GM19239 (cell line): Measurements from ENCODE around the gene HIPK2.

Experiments
- DNase-seq: peaks from one replicate; pipeline ENCODE4 v3.0.0; 2011; ENCODE audit warnings: low spot score; ENCODE audit not compliant: insufficient read length
- FAIRE-seq: peaks from 2 replicates; lab custom pipeline; 2011; peaks lifted over from hg19 to GRCh38; lab: Jason Lieb, UNC

Gene HIPK2

GRCh38 chr7:139700505-139701235 is 77.1 kb downstream of the HIPK2 start:
- DNase-seq (no peak), FAIRE-seq (no peak)

GRCh38 chr7:139699640-139700504 is 77.9 kb downstream of the HIPK2 start:
- FAIRE-seq = no peak

GRCh38 chr7:139698844-139699243 is 79.0 kb downstream of the HIPK2 start:
- FAIRE-seq = no peak
- no peak for DNase-seq

More at GRCh38 chr7:139699640-139700504, 77.9 kb downstream of the HIPK2 start:
- no peak for DNase-seq

GRCh38 chr7:139698278-139698677 is 79.5 kb downstream of the HIPK2 start:
- FAIRE-seq (no peak), DNase-seq (no peak)

GRCh38 chr7:139697056-139697455 is 80.7 kb downstream of the HIPK2 start:
- no peak for FAIRE-seq
- DNase-seq = no peak

- no peak for FAIRE-seq
- no peak for DNase-seq
Observed at GRCh38 chr7:139696552-139696951, 81.2 kb downstream of the HIPK2 start.

GRCh38 chr7:139695588-139695987 is 82.2 kb downstream of the HIPK2 start:
- FAIRE-seq = no peak
- DNase-seq = no peak

- FAIRE-seq (no peak), DNase-seq (no peak)
Observed at GRCh38 chr7:139695051-139695450, 82.7 kb downstream of the HIPK2 start.

- DNase-seq (no peak), FAIRE-seq (no peak)
Observed at GRCh38 chr7:139694389-139694676, 83.5 kb downstream of the HIPK2 start.

GRCh38 chr7:139693651-139694388 is 84.0 kb downstream of the HIPK2 start:
- DNase-seq (no peak), FAIRE-seq (no peak)

GRCh38 chr7:139692723-139693122 is 85.1 kb downstream of the HIPK2 start:
- FAIRE-seq = no peak
- DNase-seq = no peak

- DNase-seq (no peak), FAIRE-seq (no peak)
Observed at GRCh38 chr7:139691253-139691781, 86.5 kb downstream of the HIPK2 start.

- FAIRE-seq (no peak), DNase-seq (no peak)
Observed at GRCh38 chr7:139687980-139688632, 89.7 kb downstream of the HIPK2 start.

GRCh38 chr7:139687211-139687954 is 90.4 kb downstream of the HIPK2 start:
- DNase-seq (no peak), FAIRE-seq (no peak)

GRCh38 chr7:139683137-139683921 is 94.5 kb downstream of the HIPK2 start:
- FAIRE-seq = no peak

GRCh38 chr7:139682136-139683013 is 95.4 kb downstream of the HIPK2 start:
- no peak for FAIRE-seq
- no peak for DNase-seq

More at GRCh38 chr7:139683137-139683921, 94.5 kb downstream of the HIPK2 start:
- DNase-seq = no peak

- no peak for DNase-seq
- no peak for FAIRE-seq
Observed at GRCh38 chr7:139681812-139682135, 96.0 kb downstream of the HIPK2 start.

GRCh38 chr7:139681463-139681755 is 96.4 kb downstream of the HIPK2 start:
- FAIRE-seq = no peak
- DNase-seq = no peak
